ENCODE measurements around the gene STRAP. TPM values are rescaled to one million over a fixed set of nuclear protein-coding genes. Genes with fewer than 3 reads are reported as not detected.

The STRAP gene
- total and polyA plus RNA-seq, 10 of the 15 experiments (the other 5 are each of a cell fraction or from before 2014, with no cell fraction given) = 64.3 to 281 (median 119) TPM

DNA sequence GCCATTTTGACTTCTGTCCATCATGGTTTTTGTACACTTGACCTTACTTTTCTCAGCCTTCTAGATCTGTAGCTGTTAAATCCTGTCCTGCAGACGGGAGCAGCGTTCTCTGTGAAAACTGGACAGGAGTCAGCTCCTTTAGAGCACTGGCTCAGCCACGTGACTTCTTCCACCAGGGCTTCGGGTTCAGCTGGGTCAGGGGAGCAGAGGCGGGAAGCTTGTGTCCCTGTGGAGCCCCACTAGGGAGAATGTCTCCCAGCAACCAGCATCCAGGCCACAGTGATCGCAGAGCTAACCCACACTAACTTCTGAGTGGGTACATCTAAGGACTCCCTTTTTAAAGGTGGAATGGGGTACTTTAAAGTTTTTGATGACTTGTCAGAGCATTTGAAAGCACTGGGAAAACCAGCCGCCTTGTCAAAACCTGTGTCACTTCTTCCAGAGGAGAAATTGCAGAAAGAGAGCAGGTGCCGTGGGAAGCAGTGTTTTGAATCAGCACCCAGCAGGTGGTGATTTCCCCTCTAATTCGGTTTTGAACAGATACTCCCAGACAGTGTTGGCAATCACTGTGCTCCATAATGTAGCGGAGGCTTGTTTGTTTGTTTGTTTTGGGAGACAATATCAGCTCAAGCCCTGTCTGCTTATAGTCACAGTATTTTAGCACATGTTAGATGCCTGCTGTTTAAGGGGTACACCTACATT, 46.8 kb downstream of the STRAP start:
- ChIA-PET POLR2A (interaction anchor here (0.6 to 1.6 kb wide), 4 partner anchors 14 to 42 kb away, joined by 3 to 6 read pairs (median 4); partner anchors contain the start of gene DERA), SMC1A (ENCODE audit: uncharacterized antibody, unreplicated experiment) (interaction anchor here (0.6 to 3.4 kb wide), 12 partner anchors 8 to 396 kb away, joined by 3 to 21 read pairs (median 4); partner anchors contain the start of gene DERA), CTCF (interaction anchor here (0.8 to 3.5 kb wide), 9 partner anchors 12 to 397 kb away, joined by 3 to 16 read pairs (median 4); partner anchors contain the start of gene DERA), RAD21 (ENCODE audit: unreplicated experiment) (interaction anchor here (0.8 to 2.3 kb wide), 5 partner anchors 12 to 682 kb away, joined by 3 to 13 read pairs (median 3); partner anchors contain the start of gene DERA)
- Histone ChIP-seq H3K4me3 (no peak overlapping the region), H3K27me3 (replicated peaks in 1 of 2; ENCODE audit: control insufficient read depth in 2 of 2, insufficient read depth in 2 of 2, low read length in 1 of 2) (no peaks in the 10 kb centered on the region), H3K36me3 (ENCODE audit: control insufficient read depth in 2 of 2, insufficient read depth in 2 of 2, low read length in 1 of 2) (no peaks in the 10 kb centered on the region; a peak in 1 of 4 replicates), H3K79me2 (ENCODE audit: control insufficient read depth, insufficient read depth, low read length) (no peaks in the 10 kb centered on the region), H3K9me3 (replicated peaks; ENCODE audit: control insufficient read depth, insufficient read depth, low read length) (peaks cover 2% of the 10 kb centered on the region; the same call in 2 of the 3 replicates), H3K9ac (ENCODE audit: control insufficient read depth, insufficient read depth, low read length) (no peak overlapping the region), H3K4me1 (ENCODE audit: control insufficient read depth, insufficient read depth, low read length) (no peaks in the 10 kb centered on the region), H4K20me1 (ENCODE audit: control insufficient read depth, insufficient read depth) (no peaks in the 10 kb centered on the region), H3K27ac (ENCODE audit: control insufficient read depth, insufficient read depth) (peak overlapping the region; percentile 40; the same call in 1 of the 2 replicates), H2AFZ (ENCODE audit: control insufficient read depth, low read depth, low read length) (no peak overlapping the region), H3K4me2 (ENCODE audit: control insufficient read depth, insufficient read depth) (no peak overlapping the region)
- peak; percentile 34 for DNase-seq (ENCODE audit: low read depth, low spot score)
- in situ Hi-C loops (cut with MboI) (no loop called here), intact Hi-C loops (cut with micrococcal nuclease; ENCODE audit: unreplicated experiment) (no loop called here)
- WGBS (ENCODE audit: insufficient coverage, insufficient replicate concordance, low lambda C conversion rate, missing lambda C conversion rate) = 80% methylated on average over 10 of the region's 10 CpGs
- ATAC-seq = peak; percentile 73
- FAIRE-seq = no peak
- BruUV-seq (replicated peaks) = no TSS peak
- TF ChIP-seq NR2F1 (conservative IDR thresholded peaks at IDR 0.05) (peak; percentile 42; the same call in 1 of the 2 replicates), MEF2B (IDR thresholded peaks at IDR 0.05; ENCODE audit: partially characterized antibody, poor library complexity, severe bottlenecking) (peak; percentile 90), RAD51 (IDR thresholded peaks at IDR 0.05) (no peak), NBN (IDR thresholded peaks at IDR 0.05) (no peak), BMI1 (IDR thresholded peaks at IDR 0.05; ENCODE audit: borderline replicate concordance) (no peak), IKZF2 (IDR thresholded peaks at IDR 0.05) (peak; percentile 48 to 56; a peak in 2 of 4 replicates), TCF12 (IDR thresholded peaks at IDR 0.05; ENCODE audit: low read depth, low read length) (peak; percentile 75), RUNX3 (IDR thresholded peaks at IDR 0.05; ENCODE audit: low read length) (peak; percentile 29; the same call in 1 of the 2 replicates), JUNB (IDR thresholded peaks at IDR 0.05) (peak; percentile 53), ZNF24 (IDR thresholded peaks at IDR 0.05) (peak; percentile 47; the same call in 1 of the 2 replicates), POLR2AphosphoS5 (IDR thresholded peaks at IDR 0.05; ENCODE audit: low read length) (no peak), GABPA (IDR thresholded peaks at IDR 0.05; ENCODE audit: low read depth) (no peak)
- TF ChIP-seq, protein P1, sequence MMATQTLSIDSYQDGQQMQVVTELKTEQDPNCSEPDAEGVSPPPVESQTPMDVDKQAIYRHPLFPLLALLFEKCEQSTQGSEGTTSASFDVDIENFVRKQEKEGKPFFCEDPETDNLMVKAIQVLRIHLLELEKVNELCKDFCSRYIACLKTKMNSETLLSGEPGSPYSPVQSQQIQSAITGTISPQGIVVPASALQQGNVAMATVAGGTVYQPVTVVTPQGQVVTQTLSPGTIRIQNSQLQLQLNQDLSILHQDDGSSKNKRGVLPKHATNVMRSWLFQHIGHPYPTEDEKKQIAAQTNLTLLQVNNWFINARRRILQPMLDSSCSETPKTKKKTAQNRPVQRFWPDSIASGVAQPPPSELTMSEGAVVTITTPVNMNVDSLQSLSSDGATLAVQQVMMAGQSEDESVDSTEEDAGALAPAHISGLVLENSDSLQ (IDR thresholded peaks at IDR 0.05) = 0 out of 2 replicates have a peak, but pooled peaks have one; percentile 18
- TF ChIP-seq, protein P2, sequence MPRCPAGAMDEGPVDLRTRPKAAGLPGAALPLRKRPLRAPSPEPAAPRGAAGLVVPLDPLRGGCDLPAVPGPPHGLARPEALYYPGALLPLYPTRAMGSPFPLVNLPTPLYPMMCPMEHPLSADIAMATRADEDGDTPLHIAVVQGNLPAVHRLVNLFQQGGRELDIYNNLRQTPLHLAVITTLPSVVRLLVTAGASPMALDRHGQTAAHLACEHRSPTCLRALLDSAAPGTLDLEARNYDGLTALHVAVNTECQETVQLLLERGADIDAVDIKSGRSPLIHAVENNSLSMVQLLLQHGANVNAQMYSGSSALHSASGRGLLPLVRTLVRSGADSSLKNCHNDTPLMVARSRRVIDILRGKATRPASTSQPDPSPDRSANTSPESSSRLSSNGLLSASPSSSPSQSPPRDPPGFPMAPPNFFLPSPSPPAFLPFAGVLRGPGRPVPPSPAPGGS (IDR thresholded peaks at IDR 0.05; ENCODE audit: borderline replicate concordance, insufficient read depth, low read depth, low read length, poor library complexity, severe bottlenecking) = peak; percentile 51
- TF ChIP-seq, protein P3, sequence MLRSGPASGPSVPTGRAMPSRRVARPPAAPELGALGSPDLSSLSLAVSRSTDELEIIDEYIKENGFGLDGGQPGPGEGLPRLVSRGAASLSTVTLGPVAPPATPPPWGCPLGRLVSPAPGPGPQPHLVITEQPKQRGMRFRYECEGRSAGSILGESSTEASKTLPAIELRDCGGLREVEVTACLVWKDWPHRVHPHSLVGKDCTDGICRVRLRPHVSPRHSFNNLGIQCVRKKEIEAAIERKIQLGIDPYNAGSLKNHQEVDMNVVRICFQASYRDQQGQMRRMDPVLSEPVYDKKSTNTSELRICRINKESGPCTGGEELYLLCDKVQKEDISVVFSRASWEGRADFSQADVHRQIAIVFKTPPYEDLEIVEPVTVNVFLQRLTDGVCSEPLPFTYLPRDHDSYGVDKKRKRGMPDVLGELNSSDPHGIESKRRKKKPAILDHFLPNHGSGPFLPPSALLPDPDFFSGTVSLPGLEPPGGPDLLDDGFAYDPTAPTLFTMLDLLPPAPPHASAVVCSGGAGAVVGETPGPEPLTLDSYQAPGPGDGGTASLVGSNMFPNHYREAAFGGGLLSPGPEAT (IDR thresholded peaks at IDR 0.05; ENCODE audit: low read depth) = peak; percentile 53; the same call in 1 of the 2 replicates
- TF ChIP-seq, protein P4, sequence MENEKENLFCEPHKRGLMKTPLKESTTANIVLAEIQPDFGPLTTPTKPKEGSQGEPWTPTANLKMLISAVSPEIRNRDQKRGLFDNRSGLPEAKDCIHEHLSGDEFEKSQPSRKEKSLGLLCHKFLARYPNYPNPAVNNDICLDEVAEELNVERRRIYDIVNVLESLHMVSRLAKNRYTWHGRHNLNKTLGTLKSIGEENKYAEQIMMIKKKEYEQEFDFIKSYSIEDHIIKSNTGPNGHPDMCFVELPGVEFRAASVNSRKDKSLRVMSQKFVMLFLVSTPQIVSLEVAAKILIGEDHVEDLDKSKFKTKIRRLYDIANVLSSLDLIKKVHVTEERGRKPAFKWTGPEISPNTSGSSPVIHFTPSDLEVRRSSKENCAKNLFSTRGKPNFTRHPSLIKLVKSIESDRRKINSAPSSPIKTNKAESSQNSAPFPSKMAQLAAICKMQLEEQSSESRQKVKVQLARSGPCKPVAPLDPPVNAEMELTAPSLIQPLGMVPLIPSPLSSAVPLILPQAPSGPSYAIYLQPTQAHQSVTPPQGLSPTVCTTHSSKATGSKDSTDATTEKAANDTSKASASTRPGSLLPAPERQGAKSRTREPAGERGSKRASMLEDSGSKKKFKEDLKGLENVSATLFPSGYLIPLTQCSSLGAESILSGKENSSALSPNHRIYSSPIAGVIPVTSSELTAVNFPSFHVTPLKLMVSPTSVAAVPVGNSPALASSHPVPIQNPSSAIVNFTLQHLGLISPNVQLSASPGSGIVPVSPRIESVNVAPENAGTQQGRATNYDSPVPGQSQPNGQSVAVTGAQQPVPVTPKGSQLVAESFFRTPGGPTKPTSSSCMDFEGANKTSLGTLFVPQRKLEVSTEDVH (IDR thresholded peaks at IDR 0.05; ENCODE audit: low read depth, partially characterized antibody) = no peak

All from GM12878 (cell line).